Measurements from ENCODE around the gene SUCO. TPM values are rescaled to one million over a fixed set of nuclear protein-coding genes. Genes with fewer than 3 reads are reported as not detected.

The SUCO gene
- total and polyA plus RNA-seq, 2 of the 13 experiments (the other 11 are each of a cell fraction or from before 2014, with no cell fraction given) = 12.6 to 25.5 TPM

- ATAC-seq (no peak), DNase-seq (ENCODE audit: low spot score) (no peak), FAIRE-seq (no peak)
- intact Hi-C loops (cut with micrococcal nuclease; ENCODE audit: unreplicated experiment) = no loop called here
- Histone ChIP-seq H3K79me2 (ENCODE audit: insufficient read depth, low read length) (no peaks in the 10 kb centered on the region), H4K20me1 (ENCODE audit: insufficient read depth, low read length) (no peaks in the 10 kb centered on the region), H3K27ac (ENCODE audit: extremely low read length, insufficient read depth, low read length) (no peak overlapping the region), H3K9me3 (ENCODE audit: low read length) (peaks cover 8% of the 10 kb centered on the region), H2AFZ (ENCODE audit: low read length) (no peak overlapping the region), H3K4me1 (ENCODE audit: insufficient read depth, low read length) (no peaks in the 10 kb centered on the region), H3K4me2 (ENCODE audit: low read depth, low read length) (no peak overlapping the region), H3K27me3 (ENCODE audit: control insufficient read depth in 1 of 2, insufficient read depth in 2 of 2, low read length in 2 of 2) (no peaks in the 10 kb centered on the region), H3K4me3 (replicated peaks in 1 of 3; ENCODE audit: insufficient read depth in 1 of 3, low read depth in 2 of 3, low read length in 3 of 3) (no peak overlapping the region), H3K9ac (ENCODE audit: insufficient read depth, low read depth, low read length) (no peak overlapping the region), H3K36me3 (replicated peaks in 1 of 2; ENCODE audit: control insufficient read depth in 1 of 2, insufficient read depth in 2 of 2, low read length in 2 of 2) (no peaks in the 10 kb centered on the region)
- TF ChIP-seq, protein P1, sequence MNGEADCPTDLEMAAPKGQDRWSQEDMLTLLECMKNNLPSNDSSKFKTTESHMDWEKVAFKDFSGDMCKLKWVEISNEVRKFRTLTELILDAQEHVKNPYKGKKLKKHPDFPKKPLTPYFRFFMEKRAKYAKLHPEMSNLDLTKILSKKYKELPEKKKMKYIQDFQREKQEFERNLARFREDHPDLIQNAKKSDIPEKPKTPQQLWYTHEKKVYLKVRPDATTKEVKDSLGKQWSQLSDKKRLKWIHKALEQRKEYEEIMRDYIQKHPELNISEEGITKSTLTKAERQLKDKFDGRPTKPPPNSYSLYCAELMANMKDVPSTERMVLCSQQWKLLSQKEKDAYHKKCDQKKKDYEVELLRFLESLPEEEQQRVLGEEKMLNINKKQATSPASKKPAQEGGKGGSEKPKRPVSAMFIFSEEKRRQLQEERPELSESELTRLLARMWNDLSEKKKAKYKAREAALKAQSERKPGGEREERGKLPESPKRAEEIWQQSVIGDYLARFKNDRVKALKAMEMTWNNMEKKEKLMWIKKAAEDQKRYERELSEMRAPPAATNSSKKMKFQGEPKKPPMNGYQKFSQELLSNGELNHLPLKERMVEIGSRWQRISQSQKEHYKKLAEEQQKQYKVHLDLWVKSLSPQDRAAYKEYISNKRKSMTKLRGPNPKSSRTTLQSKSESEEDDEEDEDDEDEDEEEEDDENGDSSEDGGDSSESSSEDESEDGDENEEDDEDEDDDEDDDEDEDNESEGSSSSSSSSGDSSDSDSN (CRISPR knock-in tag; IDR thresholded peaks at IDR 0.05) = no peak
- TF ChIP-seq ZFX (CRISPR knock-in tag; IDR thresholded peaks at IDR 0.05; ENCODE audit: low read depth) (no peak), TCF12 (IDR thresholded peaks at IDR 0.05) (no peak), TCF12 (CRISPR knock-in tag; IDR thresholded peaks at IDR 0.05) (no peak), BATF2 (CRISPR knock-in tag; IDR thresholded peaks at IDR 0.05) (no peak), U2AF2 (IDR thresholded peaks at IDR 0.05; ENCODE audit: low read depth, low read length) (no peak), HNF4A (CRISPR knock-in tag; IDR thresholded peaks at IDR 0.05) (no peak), ZNF20 (CRISPR knock-in tag; IDR thresholded peaks at IDR 0.05) (no peak), AGO2 (optimal IDR thresholded peaks at IDR 0.05; ENCODE audit: low read depth, low read length) (no peak), PLSCR1 (CRISPR knock-in tag; IDR thresholded peaks at IDR 0.05; ENCODE audit: borderline replicate concordance) (no peak), TAF15 (IDR thresholded peaks at IDR 0.05; ENCODE audit: low read depth, low read length, poor library complexity, severe bottlenecking) (no peak), HCFC1 (IDR thresholded peaks at IDR 0.05; ENCODE audit: low read depth, low read length) (no peak)
- TF ChIP-seq, protein P2, sequence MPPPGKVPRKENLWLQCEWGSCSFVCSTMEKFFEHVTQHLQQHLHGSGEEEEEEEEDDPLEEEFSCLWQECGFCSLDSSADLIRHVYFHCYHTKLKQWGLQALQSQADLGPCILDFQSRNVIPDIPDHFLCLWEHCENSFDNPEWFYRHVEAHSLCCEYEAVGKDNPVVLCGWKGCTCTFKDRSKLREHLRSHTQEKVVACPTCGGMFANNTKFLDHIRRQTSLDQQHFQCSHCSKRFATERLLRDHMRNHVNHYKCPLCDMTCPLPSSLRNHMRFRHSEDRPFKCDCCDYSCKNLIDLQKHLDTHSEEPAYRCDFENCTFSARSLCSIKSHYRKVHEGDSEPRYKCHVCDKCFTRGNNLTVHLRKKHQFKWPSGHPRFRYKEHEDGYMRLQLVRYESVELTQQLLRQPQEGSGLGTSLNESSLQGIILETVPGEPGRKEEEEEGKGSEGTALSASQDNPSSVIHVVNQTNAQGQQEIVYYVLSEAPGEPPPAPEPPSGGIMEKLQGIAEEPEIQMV (CRISPR knock-in tag; IDR thresholded peaks at IDR 0.05; ENCODE audit: low read depth) = no peak
- WGBS (ENCODE audit: low lambda C conversion rate) = 88% methylated on average over 1 of the region's 1 CpG
- in situ Hi-C loops (cut with HindIII; ENCODE audit: extremely low pct_ligation_motif_present, low pct_unique_long_range_greater_than_20kb) = no loop called here
- ChIA-PET CTCF (ENCODE audit: low intra/inter-chr PET ratio, low total read pairs) (no interaction called here), POLR2A (interaction anchor here (0.9 kb wide), 1 partner anchor 15 kb away, joined by 3 read pairs; no protein-coding TSS in a partner anchor)
- no TSS peak for BruUV-seq (replicated peaks)
These were observed 15.9 kb upstream of the SUCO start for GRCh38 chr1:172517081-172517480.

Data from HepG2 (cell line).